Measurements from ENCODE around the gene ATOH8. TPM values are rescaled to one million over a fixed set of nuclear protein-coding genes. Genes with fewer than 3 reads are reported as not detected.

ATOH8 gene
- total and polyA plus RNA-seq, 10 of the 15 experiments (the other 5 are each of a cell fraction or from before 2014, with no cell fraction given): 0.03 to 0.60 TPM; not detected in 8

DNA sequence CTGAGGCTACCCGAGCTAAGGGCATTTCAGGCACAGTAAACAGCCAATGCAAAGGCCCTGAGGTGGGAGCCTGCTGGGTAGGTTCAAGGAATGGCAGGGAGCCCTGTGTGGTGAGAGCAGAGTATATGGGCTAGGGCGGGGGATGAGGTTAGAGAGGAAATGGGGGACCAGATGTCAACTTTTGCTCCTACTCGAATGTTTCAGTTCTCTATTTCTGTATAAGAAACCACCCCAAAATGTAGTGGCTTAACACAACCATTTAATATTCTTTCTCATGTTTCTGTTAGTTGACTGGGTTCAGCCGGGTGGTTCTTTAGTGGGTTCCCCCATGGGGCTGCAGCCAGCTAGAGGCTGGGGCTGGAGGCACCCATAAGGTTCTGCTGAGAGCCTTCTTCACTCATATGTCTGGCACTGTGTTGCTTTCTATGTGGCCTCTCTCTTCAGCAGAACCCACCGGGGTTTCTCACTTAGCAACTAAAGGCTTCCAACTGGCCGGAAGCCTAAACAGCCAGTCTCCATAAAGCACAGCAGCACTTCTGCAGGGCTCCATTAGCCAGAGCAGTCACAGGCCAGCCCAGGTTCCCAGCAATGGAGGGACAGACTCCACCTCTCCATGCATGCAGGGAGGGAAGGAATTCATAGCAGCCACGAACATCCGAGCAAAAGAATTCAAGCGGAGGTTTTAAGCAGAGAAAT lies 5.6 kb upstream of the ATOH8 start (continued):
- TF ChIP-seq EGR1 (IDR thresholded peaks at IDR 0.05; ENCODE audit: borderline replicate concordance in 1 of 2, low read depth in 2 of 2, low read length in 2 of 2): no peak
- TF ChIP-seq, protein P1, sequence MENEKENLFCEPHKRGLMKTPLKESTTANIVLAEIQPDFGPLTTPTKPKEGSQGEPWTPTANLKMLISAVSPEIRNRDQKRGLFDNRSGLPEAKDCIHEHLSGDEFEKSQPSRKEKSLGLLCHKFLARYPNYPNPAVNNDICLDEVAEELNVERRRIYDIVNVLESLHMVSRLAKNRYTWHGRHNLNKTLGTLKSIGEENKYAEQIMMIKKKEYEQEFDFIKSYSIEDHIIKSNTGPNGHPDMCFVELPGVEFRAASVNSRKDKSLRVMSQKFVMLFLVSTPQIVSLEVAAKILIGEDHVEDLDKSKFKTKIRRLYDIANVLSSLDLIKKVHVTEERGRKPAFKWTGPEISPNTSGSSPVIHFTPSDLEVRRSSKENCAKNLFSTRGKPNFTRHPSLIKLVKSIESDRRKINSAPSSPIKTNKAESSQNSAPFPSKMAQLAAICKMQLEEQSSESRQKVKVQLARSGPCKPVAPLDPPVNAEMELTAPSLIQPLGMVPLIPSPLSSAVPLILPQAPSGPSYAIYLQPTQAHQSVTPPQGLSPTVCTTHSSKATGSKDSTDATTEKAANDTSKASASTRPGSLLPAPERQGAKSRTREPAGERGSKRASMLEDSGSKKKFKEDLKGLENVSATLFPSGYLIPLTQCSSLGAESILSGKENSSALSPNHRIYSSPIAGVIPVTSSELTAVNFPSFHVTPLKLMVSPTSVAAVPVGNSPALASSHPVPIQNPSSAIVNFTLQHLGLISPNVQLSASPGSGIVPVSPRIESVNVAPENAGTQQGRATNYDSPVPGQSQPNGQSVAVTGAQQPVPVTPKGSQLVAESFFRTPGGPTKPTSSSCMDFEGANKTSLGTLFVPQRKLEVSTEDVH (IDR thresholded peaks at IDR 0.05; ENCODE audit: low read depth, partially characterized antibody): no peak
- peak; percentile 73 for TF ChIP-seq RUNX3 (IDR thresholded peaks at IDR 0.05; ENCODE audit: low read length)
- no peak for TF ChIP-seq NR2C1 (IDR thresholded peaks at IDR 0.05)
- TF ChIP-seq DPF2 (IDR thresholded peaks at IDR 0.05): peak; percentile 79
- no peak for TF ChIP-seq NFYB (IDR thresholded peaks at IDR 0.05; ENCODE audit: insufficient read depth, low read depth, low read length)
- TF ChIP-seq TCF12 (IDR thresholded peaks at IDR 0.05; ENCODE audit: low read depth, low read length): peak; percentile 76
- TF ChIP-seq, protein P2, sequence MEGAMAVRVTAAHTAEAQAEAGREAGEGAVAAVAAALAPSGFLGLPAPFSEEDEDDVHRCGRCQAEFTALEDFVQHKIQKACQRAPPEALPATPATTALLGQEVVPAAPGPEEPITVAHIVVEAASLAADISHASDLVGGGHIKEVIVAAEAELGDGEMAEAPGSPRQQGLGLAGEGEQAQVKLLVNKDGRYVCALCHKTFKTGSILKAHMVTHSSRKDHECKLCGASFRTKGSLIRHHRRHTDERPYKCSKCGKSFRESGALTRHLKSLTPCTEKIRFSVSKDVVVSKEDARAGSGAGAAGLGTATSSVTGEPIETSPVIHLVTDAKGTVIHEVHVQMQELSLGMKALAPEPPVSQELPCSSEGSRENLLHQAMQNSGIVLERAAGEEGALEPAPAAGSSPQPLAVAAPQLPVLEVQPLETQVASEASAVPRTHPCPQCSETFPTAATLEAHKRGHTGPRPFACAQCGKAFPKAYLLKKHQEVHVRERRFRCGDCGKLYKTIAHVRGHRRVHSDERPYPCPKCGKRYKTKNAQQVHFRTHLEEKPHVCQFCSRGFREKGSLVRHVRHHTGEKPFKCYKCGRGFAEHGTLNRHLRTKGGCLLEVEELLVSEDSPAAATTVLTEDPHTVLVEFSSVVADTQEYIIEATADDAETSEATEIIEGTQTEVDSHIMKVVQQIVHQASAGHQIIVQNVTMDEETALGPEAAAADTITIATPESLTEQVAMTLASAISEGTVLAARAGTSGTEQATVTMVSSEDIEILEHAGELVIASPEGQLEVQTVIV (IDR thresholded peaks at IDR 0.05; ENCODE audit: borderline replicate concordance, partially characterized antibody): no peak
- no peak for TF ChIP-seq NR2C2 (IDR thresholded peaks at IDR 0.05; ENCODE audit: borderline replicate concordance, control insufficient read depth, insufficient read length, low read depth)
- TF ChIP-seq, protein P3, sequence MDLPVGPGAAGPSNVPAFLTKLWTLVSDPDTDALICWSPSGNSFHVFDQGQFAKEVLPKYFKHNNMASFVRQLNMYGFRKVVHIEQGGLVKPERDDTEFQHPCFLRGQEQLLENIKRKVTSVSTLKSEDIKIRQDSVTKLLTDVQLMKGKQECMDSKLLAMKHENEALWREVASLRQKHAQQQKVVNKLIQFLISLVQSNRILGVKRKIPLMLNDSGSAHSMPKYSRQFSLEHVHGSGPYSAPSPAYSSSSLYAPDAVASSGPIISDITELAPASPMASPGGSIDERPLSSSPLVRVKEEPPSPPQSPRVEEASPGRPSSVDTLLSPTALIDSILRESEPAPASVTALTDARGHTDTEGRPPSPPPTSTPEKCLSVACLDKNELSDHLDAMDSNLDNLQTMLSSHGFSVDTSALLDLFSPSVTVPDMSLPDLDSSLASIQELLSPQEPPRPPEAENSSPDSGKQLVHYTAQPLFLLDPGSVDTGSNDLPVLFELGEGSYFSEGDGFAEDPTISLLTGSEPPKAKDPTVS (IDR thresholded peaks at IDR 0.05; ENCODE audit: low read depth, low read length): no peak
- no peak for TF ChIP-seq HDGF (IDR thresholded peaks at IDR 0.05)
- no peak for TF ChIP-seq PAX5 (IDR thresholded peaks at IDR 0.05; ENCODE audit: borderline replicate concordance, low read depth, low read length)
- TF ChIP-seq, protein P4, sequence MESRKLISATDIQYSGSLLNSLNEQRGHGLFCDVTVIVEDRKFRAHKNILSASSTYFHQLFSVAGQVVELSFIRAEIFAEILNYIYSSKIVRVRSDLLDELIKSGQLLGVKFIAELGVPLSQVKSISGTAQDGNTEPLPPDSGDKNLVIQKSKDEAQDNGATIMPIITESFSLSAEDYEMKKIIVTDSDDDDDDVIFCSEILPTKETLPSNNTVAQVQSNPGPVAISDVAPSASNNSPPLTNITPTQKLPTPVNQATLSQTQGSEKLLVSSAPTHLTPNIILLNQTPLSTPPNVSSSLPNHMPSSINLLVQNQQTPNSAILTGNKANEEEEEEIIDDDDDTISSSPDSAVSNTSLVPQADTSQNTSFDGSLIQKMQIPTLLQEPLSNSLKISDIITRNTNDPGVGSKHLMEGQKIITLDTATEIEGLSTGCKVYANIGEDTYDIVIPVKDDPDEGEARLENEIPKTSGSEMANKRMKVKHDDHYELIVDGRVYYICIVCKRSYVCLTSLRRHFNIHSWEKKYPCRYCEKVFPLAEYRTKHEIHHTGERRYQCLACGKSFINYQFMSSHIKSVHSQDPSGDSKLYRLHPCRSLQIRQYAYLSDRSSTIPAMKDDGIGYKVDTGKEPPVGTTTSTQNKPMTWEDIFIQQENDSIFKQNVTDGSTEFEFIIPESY (IDR thresholded peaks at IDR 0.05): no peak
- no peak for TF ChIP-seq MTA3 (IDR thresholded peaks at IDR 0.05; ENCODE audit: borderline replicate concordance, low read length)
- no peak for TF ChIP-seq MXI1 (IDR thresholded peaks at IDR 0.05; ENCODE audit: low read depth, low read length)
- TF ChIP-seq, protein P5, sequence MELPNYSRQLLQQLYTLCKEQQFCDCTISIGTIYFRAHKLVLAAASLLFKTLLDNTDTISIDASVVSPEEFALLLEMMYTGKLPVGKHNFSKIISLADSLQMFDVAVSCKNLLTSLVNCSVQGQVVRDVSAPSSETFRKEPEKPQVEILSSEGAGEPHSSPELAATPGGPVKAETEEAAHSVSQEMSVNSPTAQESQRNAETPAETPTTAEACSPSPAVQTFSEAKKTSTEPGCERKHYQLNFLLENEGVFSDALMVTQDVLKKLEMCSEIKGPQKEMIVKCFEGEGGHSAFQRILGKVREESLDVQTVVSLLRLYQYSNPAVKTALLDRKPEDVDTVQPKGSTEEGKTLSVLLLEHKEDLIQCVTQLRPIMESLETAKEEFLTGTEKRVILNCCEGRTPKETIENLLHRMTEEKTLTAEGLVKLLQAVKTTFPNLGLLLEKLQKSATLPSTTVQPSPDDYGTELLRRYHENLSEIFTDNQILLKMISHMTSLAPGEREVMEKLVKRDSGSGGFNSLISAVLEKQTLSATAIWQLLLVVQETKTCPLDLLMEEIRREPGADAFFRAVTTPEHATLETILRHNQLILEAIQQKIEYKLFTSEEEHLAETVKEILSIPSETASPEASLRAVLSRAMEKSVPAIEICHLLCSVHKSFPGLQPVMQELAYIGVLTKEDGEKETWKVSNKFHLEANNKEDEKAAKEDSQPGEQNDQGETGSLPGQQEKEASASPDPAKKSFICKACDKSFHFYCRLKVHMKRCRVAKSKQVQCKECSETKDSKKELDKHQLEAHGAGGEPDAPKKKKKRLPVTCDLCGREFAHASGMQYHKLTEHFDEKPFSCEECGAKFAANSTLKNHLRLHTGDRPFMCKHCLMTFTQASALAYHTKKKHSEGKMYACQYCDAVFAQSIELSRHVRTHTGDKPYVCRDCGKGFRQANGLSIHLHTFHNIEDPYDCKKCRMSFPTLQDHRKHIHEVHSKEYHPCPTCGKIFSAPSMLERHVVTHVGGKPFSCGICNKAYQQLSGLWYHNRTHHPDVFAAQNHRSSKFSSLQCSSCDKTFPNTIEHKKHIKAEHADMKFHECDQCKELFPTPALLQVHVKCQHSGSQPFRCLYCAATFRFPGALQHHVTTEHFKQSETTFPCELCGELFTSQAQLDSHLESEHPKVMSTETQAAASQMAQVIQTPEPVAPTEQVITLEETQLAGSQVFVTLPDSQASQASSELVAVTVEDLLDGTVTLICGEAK (IDR thresholded peaks at IDR 0.05; ENCODE audit: borderline replicate concordance): no peak
- TF ChIP-seq JUNB (IDR thresholded peaks at IDR 0.05): no peak
